GM12878 (cell line): ENCODE results near the gene ZBTB7B. TPM values are rescaled to one million over a fixed set of nuclear protein-coding genes. Genes with fewer than 3 reads are reported as not detected.

Experiments
- BCLAF1 ChIP-seq: fragments of 450-650 bp; IDR thresholded peaks from 2 replicates; pipeline ENCODE4 v1.6.1; 2017; ENCODE audit warnings: antibody characterized with exemption, mild to moderate bottlenecking, moderate library complexity
- CEBPZ ChIP-seq: fragments of 150-350 bp; IDR thresholded peaks from 2 replicates; pipeline ENCODE4 v1.6.1; 2016; ENCODE audit warnings: low read depth, low read length
- CHD2 ChIP-seq: IDR thresholded peaks from 2 replicates; pipeline ENCODE4 v1.6.1; 2011; ENCODE audit warnings: low read depth, low read length, improper control_type of control experiment, borderline replicate concordance
- DPF2 ChIP-seq: fragments of 450-650 bp; IDR thresholded peaks from 2 replicates; pipeline ENCODE4 v1.6.1; 2017; ENCODE audit warnings: mild to moderate bottlenecking
- EED ChIP-seq: sonication (generic); IDR thresholded peaks from 2 replicates; pipeline ENCODE4 v1.6.1; 2016; ENCODE audit warnings: antibody characterized with exemption, low read depth
- ELK1 ChIP-seq: IDR thresholded peaks from 2 replicates; pipeline ENCODE4 v1.6.1; 2012; ENCODE audit warnings: low read depth, low read length, improper control_type of control experiment
- FOXK2 ChIP-seq: fragments of 450-650 bp; IDR thresholded peaks from 2 replicates; pipeline ENCODE4 v1.6.1; 2017; ENCODE audit warnings: mild to moderate bottlenecking, moderate library complexity
- FOXM1 ChIP-seq: IDR thresholded peaks from 2 replicates; pipeline ENCODE4 v1.6.1; 2012; ENCODE audit warnings: low read depth, mild to moderate bottlenecking, inconsistent platforms, low read length, moderate library complexity
- GATAD2B ChIP-seq: fragments of 450-650 bp; conservative IDR thresholded peaks from 2 replicates; pipeline ENCODE4 v1.6.1; 2017; ENCODE audit warnings: low read depth, mild to moderate bottlenecking, moderate library complexity
- HSF1 ChIP-seq: fragments of 150-350 bp; IDR thresholded peaks from 2 replicates; pipeline ENCODE4 v1.6.1; 2014; ENCODE audit warnings: mild to moderate bottlenecking, low read depth, low read length
- KAT2A ChIP-seq: conservative IDR thresholded peaks from 2 replicates; pipeline ENCODE4 v1.6.1; 2011; ENCODE audit warnings: low read depth, low read length; ENCODE audit not compliant: control insufficient read depth
- NFIC ChIP-seq: IDR thresholded peaks from 2 replicates; pipeline ENCODE4 v1.6.1; 2012; ENCODE audit warnings: low read depth, mild to moderate bottlenecking, inconsistent platforms, low read length, moderate library complexity
- NR2C1 ChIP-seq: fragments of 450-650 bp; IDR thresholded peaks from 2 replicates; pipeline ENCODE4 v1.6.1; 2017; ENCODE audit warnings: antibody characterized with exemption, mild to moderate bottlenecking, moderate library complexity
- PAX8 ChIP-seq: fragments of 450-650 bp; IDR thresholded peaks from 2 replicates; pipeline ENCODE4 v1.6.1; 2017; ENCODE audit warnings: mild to moderate bottlenecking, moderate library complexity
- RBBP5 ChIP-seq: fragments of 200-600 bp; sonication (generic); conservative IDR thresholded peaks from 2 replicates; pipeline ENCODE4 v1.6.1; 2016
- RUNX3 ChIP-seq: IDR thresholded peaks from 2 replicates; pipeline ENCODE4 v1.6.1; 2012; ENCODE audit warnings: low read length, inconsistent platforms
- ZBTB33 ChIP-seq: fragments of 450-650 bp; IDR thresholded peaks from 2 replicates; pipeline ENCODE4 v1.6.1; 2017; ENCODE audit warnings: mild to moderate bottlenecking
- polyA plus RNA-seq, 11 experiments: library from polyadenylated mRNA; depleted of rRNA in 4 of 11; unstranded in 6 of 11; stranded (reverse) in 5 of 11; fragments of >200 nt; fragmentation: Nextera tagmentation in 4 of 11; fragmentation: Illumina TruSeq in 1 of 11; extraction: Ambion mirVana in 4 of 11; extraction: Trizol in 1 of 11; gene quantifications; 1 replicate in 1 of 11; 2 replicates in 10 of 11; pipeline versions ENCODE4 v1.2.1 to v1.2.3, GENCODE V29; 2011 to 2016; ENCODE audit warnings: inconsistent platforms in 2 of 11, missing spikeins in 2 of 11, low read depth in 1 of 11
- total RNA-seq, 4 experiments: library from RNA; depleted of rRNA in 3 of 4; stranded (reverse); fragments of >200 nt in 3 of 4; fragmentation: Illumina TruSeq in 1 of 4; extraction: Trizol in 1 of 4; gene quantifications; 2 replicates each; pipeline versions ENCODE4 v1.2.1 to v1.2.3, GENCODE V29; 2013 to 2021

The ZBTB7B gene
- total and polyA plus RNA-seq, 10 of the 15 experiments (the other 5 are each of a cell fraction or from before 2014, with no cell fraction given): 0.11 to 44.9 (median 11.3) TPM

GRCh38 chr1:154975409-154976059 lies 27.1 kb upstream of the ZBTB7B start (continued):
- TF ChIP-seq GATAD2B: 0 out of 2 replicates have a peak, but pooled peaks have one; percentile 22
- TF ChIP-seq DPF2: no peak
- TF ChIP-seq FOXK2: peak; percentile 56; the same call in 1 of the 2 replicates
- no peak for TF ChIP-seq ELK1
- no peak for TF ChIP-seq NFIC
- 0 out of 2 replicates have a peak, but pooled peaks have one; percentile 47 for TF ChIP-seq CHD2
- no peak for TF ChIP-seq HSF1
- TF ChIP-seq NR2C1: no peak
- no peak for TF ChIP-seq BCLAF1
- TF ChIP-seq KAT2A: no peak
- peak; percentile 31; the same call in 1 of the 2 replicates for TF ChIP-seq RUNX3
- no peak for TF ChIP-seq ZBTB33
- peak; percentile 38; the same call in 1 of the 2 replicates for TF ChIP-seq EED
- TF ChIP-seq CEBPZ: no peak
- TF ChIP-seq FOXM1: no peak
- TF ChIP-seq PAX8: no peak; the same call in 1 of the 2 replicates
- no peak for TF ChIP-seq RBBP5
